SU-DHL-6 (cell line): Measurements from ENCODE around the gene VPS37C.

Experiments used
- H2AFZ ChIP-seq: fragments of 200-600 bp; sonication (generic); 2 replicates; pipeline ENCODE4 v1.6.1; 2014; ENCODE audit warnings: low read depth, mild to moderate bottlenecking, moderate library complexity, mixed read lengths, antibody characterized with exemption, low read length; ENCODE audit not compliant: severe bottlenecking
- H3F3A ChIP-seq: fragments of 200-600 bp; shearing (Covaris generic); 2 replicates; pipeline ENCODE4 v1.6.0; 2016; ENCODE audit warnings: antibody characterized with exemption, mild to moderate bottlenecking; ENCODE audit not compliant: insufficient read depth
- H3K27ac ChIP-seq: fragments of 200-600 bp; sonication (generic); 2 replicates; pipeline ENCODE4 v1.5.1; 2016; ENCODE audit warnings: low read depth, mild to moderate bottlenecking, low read length, moderate library complexity, mixed read lengths
- H3K27me3 ChIP-seq: fragments of 200-600 bp; sonication (generic), shearing (Covaris generic); 2 replicates; pipeline ENCODE4 v1.6.0; 2014; ENCODE audit warnings: mild to moderate bottlenecking, low read length
- H3K36me3 ChIP-seq: fragments of 200-600 bp; sonication (generic); 2 replicates; pipeline ENCODE4 v1.6.1; 2014; ENCODE audit warnings: mild to moderate bottlenecking, low read length, mixed read lengths
- H3K4me2 ChIP-seq: fragments of 300-600, 200-600 bp; shearing (Covaris generic), sonication (generic); 2 replicates; pipeline ENCODE4 v1.6.0; 2014; ENCODE audit warnings: low read length, low read depth, mild to moderate bottlenecking; ENCODE audit not compliant: poor library complexity, severe bottlenecking
- H3K4me3 ChIP-seq: fragments of 200-600 bp; sonication (generic); 2 replicates; pipeline ENCODE4 v1.5.1; 2014; ENCODE audit warnings: antibody characterized with exemption, low read length, mild to moderate bottlenecking, mixed read lengths; ENCODE audit not compliant: insufficient read depth, poor library complexity, severe bottlenecking
- H3K79me2 ChIP-seq: fragments of 200-600 bp; sonication (generic); 2 replicates; pipeline ENCODE4 v1.6.1; 2014; ENCODE audit warnings: mild to moderate bottlenecking, low read length, moderate library complexity; ENCODE audit not compliant: insufficient read depth
- H3K9ac ChIP-seq: fragments of 200-600 bp; sonication (generic); 2 replicates; pipeline ENCODE4 v1.7.0; 2014; ENCODE audit warnings: mild to moderate bottlenecking, low read length
- H3K9me2 ChIP-seq: fragments of 200-600 bp; sonication (generic); replicated peaks from 2 replicates; pipeline ENCODE4 v1.6.1; 2014; ENCODE audit warnings: low read length; ENCODE audit not compliant: insufficient read depth
- H3K9me3 ChIP-seq: fragments of 200-600 bp; sonication (generic); 2 replicates; pipeline ENCODE4 v1.6.1; 2014; ENCODE audit warnings: low read length, mixed read lengths; ENCODE audit not compliant: insufficient read depth
- H4K20me1 ChIP-seq: fragments of 200-600 bp; sonication (generic); 2 replicates; pipeline ENCODE4 v1.6.1; 2014; ENCODE audit warnings: low read depth, mild to moderate bottlenecking, antibody characterized with exemption, low read length, moderate library complexity, mixed read lengths
- CTCF ChIP-seq: fragments of 200-600 bp; sonication (generic); IDR thresholded peaks from one replicate; pipeline ENCODE4 v1.5.1; 2017; ENCODE audit warnings: antibody characterized with exemption, mild to moderate bottlenecking, low read length, moderate library complexity; ENCODE audit not compliant: insufficient read depth, poor library complexity, severe bottlenecking
- EZH2phosphoT487 ChIP-seq: fragments of 200-600 bp; sonication (generic), shearing (Covaris generic); conservative IDR thresholded peaks from 2 replicates; pipeline ENCODE4 v1.6.1; 2018; ENCODE audit warnings: mild to moderate bottlenecking, antibody characterized with exemption, low read length, moderate library complexity, mixed read lengths

Gene VPS37C

GRCh38 chr11:61091373-61092279, 69.6 kb downstream of the VPS37C start:
- H3K9me3 ChIP-seq: no peaks in the 10 kb centered on the region
- no peak overlapping the region for H2AFZ ChIP-seq
- H3K4me2 ChIP-seq: no peak overlapping the region
- H3K9ac ChIP-seq: no peak overlapping the region
- no peak overlapping the region for H3K4me3 ChIP-seq
- H3K27me3 ChIP-seq: no peaks in the 10 kb centered on the region
- H3K27ac ChIP-seq: no peak overlapping the region
- no peaks in the 10 kb centered on the region for H3K79me2 ChIP-seq
- H4K20me1 ChIP-seq: no peaks in the 10 kb centered on the region
- H3K9me2 ChIP-seq: no peaks in the 10 kb centered on the region
- H3F3A ChIP-seq: no peaks in the 10 kb centered on the region
- TF ChIP-seq CTCF: no peak
- no peak for TF ChIP-seq EZH2phosphoT487
- no peaks in the 10 kb centered on the region for H3K36me3 ChIP-seq

DNA sequence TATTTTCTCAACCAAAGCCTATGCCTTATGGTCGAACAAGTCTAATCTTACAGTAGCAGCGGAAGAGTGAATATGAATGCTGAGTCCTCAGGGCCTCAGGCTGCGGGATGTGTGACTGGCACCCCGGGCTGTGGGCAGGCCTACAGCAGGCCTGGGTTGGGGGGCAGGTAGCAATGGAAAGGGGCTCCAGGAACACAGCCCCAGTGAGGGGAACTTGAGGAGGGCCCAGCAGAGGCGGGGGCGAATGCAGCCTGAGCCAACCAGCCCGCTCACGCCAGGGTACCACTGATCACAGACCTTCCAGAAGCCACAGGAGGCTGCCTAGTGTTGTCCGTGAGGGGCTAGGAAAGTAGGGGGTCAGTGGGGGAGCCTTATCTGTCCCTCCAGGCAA, 70.2 kb downstream of the VPS37C start:
- Histone ChIP-seq H3K4me2 (no peak overlapping the region), H4K20me1 (no peaks in the 10 kb centered on the region), H3K9me3 (no peaks in the 10 kb centered on the region), H3K4me3 (no peak overlapping the region), H3K9ac (no peak overlapping the region), H3K27me3 (no peaks in the 10 kb centered on the region), H3K79me2 (no peaks in the 10 kb centered on the region), H3K9me2 (no peaks in the 10 kb centered on the region), H2AFZ (no peak overlapping the region), H3F3A (no peaks in the 10 kb centered on the region), H3K27ac (no peak overlapping the region), H3K36me3 (no peaks in the 10 kb centered on the region)
- no peak for TF ChIP-seq CTCF
- TF ChIP-seq EZH2phosphoT487: no peak

DNA sequence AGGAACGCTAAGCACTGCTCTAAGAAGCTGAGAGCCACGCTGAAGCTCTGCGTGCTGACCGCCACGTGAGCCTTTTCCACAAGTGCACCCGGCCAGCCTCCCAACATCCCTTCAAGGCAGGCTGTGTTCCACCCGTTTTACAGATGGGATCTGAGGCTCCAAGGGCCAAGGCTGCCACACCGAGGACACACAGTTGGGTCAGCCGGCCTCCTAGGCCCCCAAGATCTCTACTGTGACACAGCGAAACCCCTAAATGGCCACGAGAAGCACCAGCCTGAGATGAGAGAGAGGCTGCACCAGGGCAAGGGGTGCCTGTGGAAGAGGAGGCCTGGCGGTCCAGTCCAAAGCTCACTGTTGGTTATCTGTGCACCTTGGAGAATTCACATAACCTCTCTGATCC, 70.7 kb downstream of the VPS37C start:
- Histone ChIP-seq H3K4me3 (no peak overlapping the region), H3F3A (no peaks in the 10 kb centered on the region), H3K27ac (no peak overlapping the region), H3K36me3 (no peaks in the 10 kb centered on the region), H3K9me2 (no peaks in the 10 kb centered on the region), H3K9ac (no peak overlapping the region), H2AFZ (no peak overlapping the region), H3K4me2 (no peak overlapping the region), H4K20me1 (no peaks in the 10 kb centered on the region), H3K9me3 (no peaks in the 10 kb centered on the region), H3K79me2 (no peaks in the 10 kb centered on the region), H3K27me3 (no peaks in the 10 kb centered on the region)
- TF ChIP-seq CTCF: no peak
- TF ChIP-seq EZH2phosphoT487: no peak
